DOHH2 (cell line): Measurements from ENCODE around the gene PPP4R2.
A peak's percentile ranks its signal among the peaks of the same experiment; 100 is the strongest.

Experiments used
- H3F3A ChIP-seq: fragments of 200-600 bp; sonication (generic), shearing (Covaris generic); 2 replicates; pipeline ENCODE4 v1.6.0; 2016; ENCODE audit warnings: antibody characterized with exemption, mild to moderate bottlenecking; ENCODE audit not compliant: control insufficient read depth, insufficient read depth
- H3K27ac ChIP-seq: fragments of 200-600 bp; sonication (generic); 2 replicates; pipeline ENCODE4 v1.5.1; 2014; ENCODE audit warnings: low read depth, mild to moderate bottlenecking, low read length, moderate library complexity
- H3K27me3 ChIP-seq: fragments of 200-600 bp; sonication (generic); 2 replicates; pipeline ENCODE4 v1.6.1; 2014; ENCODE audit warnings: mild to moderate bottlenecking, low read length, mixed read lengths; ENCODE audit not compliant: control insufficient read depth
- H3K36me3 ChIP-seq: fragments of 200-600 bp; sonication (generic); 2 replicates; pipeline ENCODE4 v1.6.1; 2014; ENCODE audit warnings: mild to moderate bottlenecking, low read length, moderate library complexity, mixed read lengths; ENCODE audit not compliant: control insufficient read depth
- H3K4me1 ChIP-seq: fragments of 200-600 bp; sonication (generic); 2 replicates; pipeline ENCODE4 v1.6.1; 2014; ENCODE audit warnings: mild to moderate bottlenecking, low read length, mixed read lengths; ENCODE audit not compliant: control insufficient read depth
- H3K4me2 ChIP-seq: fragments of 200-600 bp; sonication (generic); 2 replicates; pipeline ENCODE4 v1.6.0; 2014; ENCODE audit warnings: mild to moderate bottlenecking, low read length, moderate library complexity
- H3K4me3 ChIP-seq: fragments of 200-600 bp; sonication (generic); 2 replicates; pipeline ENCODE4 v1.5.1; 2014; ENCODE audit warnings: mild to moderate bottlenecking, low read length, mixed read lengths
- H3K79me2 ChIP-seq: fragments of 200-600 bp; sonication (generic); 2 replicates; pipeline ENCODE4 v1.6.1; 2014; ENCODE audit warnings: mild to moderate bottlenecking, low read length, mixed read lengths; ENCODE audit not compliant: control insufficient read depth
- H3K9me2 ChIP-seq: fragments of 200-600 bp; sonication (generic); replicated peaks from 2 replicates; pipeline ENCODE4 v1.6.1; 2014; ENCODE audit warnings: mild to moderate bottlenecking, low read length, mixed read lengths; ENCODE audit not compliant: control insufficient read depth
- H3K9me3 ChIP-seq: fragments of 200-600 bp; sonication (generic); 2 replicates; pipeline ENCODE4 v1.6.1; 2014; ENCODE audit warnings: antibody characterized with exemption, low read length, mixed read lengths; ENCODE audit not compliant: control insufficient read depth, insufficient read depth
- H4K20me1 ChIP-seq: fragments of 200-600 bp; sonication (generic); 2 replicates; pipeline ENCODE4 v1.6.0; 2014; ENCODE audit warnings: low read depth, mild to moderate bottlenecking, antibody characterized with exemption, low read length, moderate library complexity; ENCODE audit not compliant: control insufficient read depth, insufficient read depth
- EZH2phosphoT487 ChIP-seq: fragments of 200-600 bp; sonication (generic); IDR thresholded peaks from 2 replicates; pipeline ENCODE4 v1.6.1; 2017; ENCODE audit warnings: borderline replicate concordance, mild to moderate bottlenecking, antibody characterized with exemption, low read length, moderate library complexity, mixed read lengths
- TF ChIP-seq, protein P1 (sequence below): fragments of 200-600 bp; sonication (generic); IDR thresholded peaks from one replicate; pipeline ENCODE4 v1.5.1; 2014; ENCODE audit warnings: antibody characterized with exemption, mild to moderate bottlenecking, low read depth, low read length; ENCODE audit not compliant: poor library complexity, severe bottlenecking

PPP4R2 gene

DNA sequence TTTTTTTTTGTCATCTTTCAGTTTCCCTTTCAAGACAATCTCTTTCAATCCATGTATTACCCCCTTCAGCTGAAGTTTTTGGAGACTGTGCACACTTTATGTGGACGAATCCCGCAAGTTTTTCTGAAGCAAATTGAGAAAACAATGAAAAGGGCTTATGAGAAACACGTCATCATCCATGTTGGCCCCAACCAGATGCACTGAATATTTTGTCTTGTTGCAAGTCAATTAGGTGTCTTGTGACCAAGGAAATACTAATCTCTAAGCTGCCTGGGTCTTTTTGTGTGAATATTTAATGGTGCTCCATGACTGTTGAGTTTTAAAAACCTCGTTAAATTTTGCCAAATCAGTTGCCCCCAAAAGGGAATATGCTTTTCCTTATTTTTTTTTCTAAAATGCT is 21.7 kb upstream of the PPP4R2 start:
- Histone ChIP-seq H3K9me2 (no peaks in the 10 kb centered on the region), H3K4me2 (no peak overlapping the region), H3K27ac (no peak overlapping the region), H3K36me3 (no peaks in the 10 kb centered on the region), H3K4me1 (peaks cover 14% of the 10 kb centered on the region), H3K4me3 (no peak overlapping the region), H3K79me2 (no peaks in the 10 kb centered on the region), H3K9me3 (no peaks in the 10 kb centered on the region), H4K20me1 (no peaks in the 10 kb centered on the region), H3K27me3 (no peaks in the 10 kb centered on the region), H3F3A (no peaks in the 10 kb centered on the region)
- TF ChIP-seq EZH2phosphoT487: no peak
- TF ChIP-seq, protein P1, sequence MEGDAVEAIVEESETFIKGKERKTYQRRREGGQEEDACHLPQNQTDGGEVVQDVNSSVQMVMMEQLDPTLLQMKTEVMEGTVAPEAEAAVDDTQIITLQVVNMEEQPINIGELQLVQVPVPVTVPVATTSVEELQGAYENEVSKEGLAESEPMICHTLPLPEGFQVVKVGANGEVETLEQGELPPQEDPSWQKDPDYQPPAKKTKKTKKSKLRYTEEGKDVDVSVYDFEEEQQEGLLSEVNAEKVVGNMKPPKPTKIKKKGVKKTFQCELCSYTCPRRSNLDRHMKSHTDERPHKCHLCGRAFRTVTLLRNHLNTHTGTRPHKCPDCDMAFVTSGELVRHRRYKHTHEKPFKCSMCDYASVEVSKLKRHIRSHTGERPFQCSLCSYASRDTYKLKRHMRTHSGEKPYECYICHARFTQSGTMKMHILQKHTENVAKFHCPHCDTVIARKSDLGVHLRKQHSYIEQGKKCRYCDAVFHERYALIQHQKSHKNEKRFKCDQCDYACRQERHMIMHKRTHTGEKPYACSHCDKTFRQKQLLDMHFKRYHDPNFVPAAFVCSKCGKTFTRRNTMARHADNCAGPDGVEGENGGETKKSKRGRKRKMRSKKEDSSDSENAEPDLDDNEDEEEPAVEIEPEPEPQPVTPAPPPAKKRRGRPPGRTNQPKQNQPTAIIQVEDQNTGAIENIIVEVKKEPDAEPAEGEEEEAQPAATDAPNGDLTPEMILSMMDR: no peak

DNA sequence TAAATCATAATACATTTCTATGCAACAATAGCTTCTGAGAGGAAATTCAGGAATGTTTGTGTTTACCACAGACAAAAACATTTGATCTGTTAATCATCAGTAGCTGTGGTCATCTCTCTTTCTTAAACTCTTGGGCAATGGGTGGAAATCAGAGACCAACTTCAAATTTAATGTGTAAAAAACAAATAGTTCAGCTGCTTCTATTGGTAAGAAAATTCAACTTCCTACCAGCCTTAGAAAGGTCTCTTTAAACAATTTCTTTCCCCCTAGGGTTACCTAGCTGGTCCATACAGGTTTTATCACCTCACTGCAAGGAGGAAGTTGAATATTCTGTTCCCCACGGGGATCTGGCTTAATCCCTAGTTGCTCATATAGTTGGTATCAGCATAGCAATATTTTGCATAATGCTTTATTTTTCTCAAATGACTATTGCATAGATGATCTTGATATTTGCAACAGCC is 20.3 kb upstream of the PPP4R2 start:
- no peaks in the 10 kb centered on the region for H3K79me2 ChIP-seq
- no peaks in the 10 kb centered on the region for H3K9me2 ChIP-seq
- H3K4me1 ChIP-seq: peaks cover 14% of the 10 kb centered on the region
- no peaks in the 10 kb centered on the region for H3K36me3 ChIP-seq
- no peaks in the 10 kb centered on the region for H3F3A ChIP-seq
- H3K9me3 ChIP-seq: no peaks in the 10 kb centered on the region
- H3K27ac ChIP-seq: no peak overlapping the region
- no peak for TF ChIP-seq EZH2phosphoT487
- TF ChIP-seq, protein P1: no peak
- no peaks in the 10 kb centered on the region for H3K27me3 ChIP-seq
- H4K20me1 ChIP-seq: no peaks in the 10 kb centered on the region
- peak overlapping the region; percentile 7; the same call in 1 of the 2 replicates for H3K4me2 ChIP-seq
- no peak overlapping the region for H3K4me3 ChIP-seq

DNA sequence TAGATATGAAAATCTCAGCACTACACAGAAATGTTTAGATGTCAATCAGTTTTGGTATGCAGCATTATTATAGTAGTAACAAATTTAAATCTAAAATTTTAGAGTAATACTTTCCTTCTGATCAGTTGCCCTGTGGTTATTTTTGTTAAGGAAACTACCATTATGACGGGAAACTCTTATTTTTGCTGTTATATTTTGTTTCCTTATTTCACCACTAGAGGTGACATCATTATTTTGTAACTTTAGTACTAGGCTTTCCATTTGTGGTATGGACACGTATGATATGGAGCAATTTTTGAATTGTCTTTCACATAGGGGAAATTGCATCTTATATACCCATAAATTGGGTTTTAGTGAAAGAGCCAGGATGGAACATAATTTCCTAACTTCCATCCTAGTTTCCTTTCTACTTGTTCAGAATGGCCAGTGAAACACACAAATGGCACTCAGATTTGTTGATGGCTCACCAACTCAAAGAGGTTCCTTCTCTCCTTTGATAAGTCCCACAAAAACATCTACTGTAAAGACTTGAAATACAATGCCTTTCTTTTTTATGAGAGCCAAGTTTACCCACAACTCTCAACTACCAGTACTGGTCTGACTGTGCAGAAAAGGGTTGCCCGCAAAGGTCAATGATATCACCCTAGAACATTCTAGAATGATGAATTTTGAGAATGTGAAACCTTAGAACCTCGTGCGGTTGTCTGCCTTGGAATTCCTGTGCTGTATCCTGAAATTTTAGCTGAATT is 19.4 kb upstream of the PPP4R2 start:
- Histone ChIP-seq H3K9me2 (no peaks in the 10 kb centered on the region), H3K79me2 (no peaks in the 10 kb centered on the region), H3K36me3 (no peaks in the 10 kb centered on the region), H3K27me3 (no peaks in the 10 kb centered on the region), H3K4me3 (no peak overlapping the region), H3K27ac (no peak overlapping the region), H4K20me1 (no peaks in the 10 kb centered on the region), H3K9me3 (no peaks in the 10 kb centered on the region), H3K4me1 (peaks cover 14% of the 10 kb centered on the region), H3K4me2 (peak overlapping the region; percentile 3), H3F3A (no peaks in the 10 kb centered on the region)
- TF ChIP-seq, protein P1: peak; percentile 39
- TF ChIP-seq EZH2phosphoT487: no peak
